ENCODE measurements around the gene GPATCH1. TPM values are rescaled to one million over a fixed set of nuclear protein-coding genes. Genes with fewer than 3 reads are reported as not detected.

Gene GPATCH1
- total RNA-seq, 2 experiments from 2014 or later = 9.8 to 10.7 TPM

DNA sequence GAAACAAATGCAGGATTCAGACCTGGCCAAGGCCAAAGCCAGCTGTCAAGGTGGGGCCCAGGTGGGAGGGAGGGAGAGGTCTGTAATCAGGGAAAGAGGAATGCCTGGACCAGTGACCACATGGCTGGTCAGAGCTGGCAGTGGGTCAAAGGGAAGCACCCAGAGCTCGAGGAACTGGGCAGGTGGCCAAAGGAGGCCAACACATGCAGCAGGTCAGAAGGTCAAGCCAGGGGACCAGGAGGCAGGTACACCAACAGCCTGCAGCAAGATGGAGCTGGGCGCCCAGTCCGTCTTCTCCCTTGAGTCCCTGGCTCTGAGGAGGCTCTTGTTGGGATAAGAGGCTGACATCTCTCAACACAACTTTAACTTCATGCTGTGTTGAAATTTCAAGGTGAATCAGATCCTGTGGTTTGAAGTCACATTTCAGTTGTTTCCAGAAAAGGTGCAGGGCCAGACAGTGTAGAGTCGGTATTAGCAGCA, 17.1 kb downstream of the GPATCH1 start:
- DNase-seq (ENCODE audit: low spot score) = no peak
- Histone ChIP-seq H3K36me3 (ENCODE audit: insufficient read depth, low read length) (peaks cover 70% of the 10 kb centered on the region), H3K9me3 (ENCODE audit: low read length) (no peaks in the 10 kb centered on the region), H3K4me3 (ENCODE audit: low read depth, low read length, poor library complexity, severe bottlenecking) (no peak overlapping the region), H3K4me1 (ENCODE audit: insufficient read depth, low read length, poor library complexity, severe bottlenecking) (no peaks in the 10 kb centered on the region), H3K79me2 (ENCODE audit: insufficient read depth, low read depth, low read length) (no peaks in the 10 kb centered on the region), H3K9me2 (ENCODE audit: insufficient read depth, low read length) (no peaks in the 10 kb centered on the region), H2AFZ (ENCODE audit: low read length) (no peak overlapping the region), H3K4me2 (ENCODE audit: low read length) (no peak overlapping the region), H4K20me1 (ENCODE audit: insufficient read depth, low read length) (no peaks in the 10 kb centered on the region), H3K27ac (ENCODE audit: low read depth, low read length, poor library complexity, severe bottlenecking) (no peak overlapping the region)
- intact Hi-C loops (cut with micrococcal nuclease; ENCODE audit: unreplicated experiment) = no loop called here
- POLR2A ChIA-PET = interaction anchor here (0.5 kb wide), 1 partner anchor 10 kb away, joined by 6 read pairs; no protein-coding TSS in a partner anchor
- CTCF ChIA-PET (ENCODE audit: unreplicated experiment) = no interaction called here
- TF ChIP-seq EZH2phosphoT487 (IDR thresholded peaks at IDR 0.05; ENCODE audit: borderline replicate concordance, low read depth, low read length) = no peak
- TF ChIP-seq, protein P1, sequence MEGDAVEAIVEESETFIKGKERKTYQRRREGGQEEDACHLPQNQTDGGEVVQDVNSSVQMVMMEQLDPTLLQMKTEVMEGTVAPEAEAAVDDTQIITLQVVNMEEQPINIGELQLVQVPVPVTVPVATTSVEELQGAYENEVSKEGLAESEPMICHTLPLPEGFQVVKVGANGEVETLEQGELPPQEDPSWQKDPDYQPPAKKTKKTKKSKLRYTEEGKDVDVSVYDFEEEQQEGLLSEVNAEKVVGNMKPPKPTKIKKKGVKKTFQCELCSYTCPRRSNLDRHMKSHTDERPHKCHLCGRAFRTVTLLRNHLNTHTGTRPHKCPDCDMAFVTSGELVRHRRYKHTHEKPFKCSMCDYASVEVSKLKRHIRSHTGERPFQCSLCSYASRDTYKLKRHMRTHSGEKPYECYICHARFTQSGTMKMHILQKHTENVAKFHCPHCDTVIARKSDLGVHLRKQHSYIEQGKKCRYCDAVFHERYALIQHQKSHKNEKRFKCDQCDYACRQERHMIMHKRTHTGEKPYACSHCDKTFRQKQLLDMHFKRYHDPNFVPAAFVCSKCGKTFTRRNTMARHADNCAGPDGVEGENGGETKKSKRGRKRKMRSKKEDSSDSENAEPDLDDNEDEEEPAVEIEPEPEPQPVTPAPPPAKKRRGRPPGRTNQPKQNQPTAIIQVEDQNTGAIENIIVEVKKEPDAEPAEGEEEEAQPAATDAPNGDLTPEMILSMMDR (conservative IDR thresholded peaks at IDR 0.05; ENCODE audit: low read length) = no peak
- BruUV-seq (replicated peaks) = no TSS peak

DNA sequence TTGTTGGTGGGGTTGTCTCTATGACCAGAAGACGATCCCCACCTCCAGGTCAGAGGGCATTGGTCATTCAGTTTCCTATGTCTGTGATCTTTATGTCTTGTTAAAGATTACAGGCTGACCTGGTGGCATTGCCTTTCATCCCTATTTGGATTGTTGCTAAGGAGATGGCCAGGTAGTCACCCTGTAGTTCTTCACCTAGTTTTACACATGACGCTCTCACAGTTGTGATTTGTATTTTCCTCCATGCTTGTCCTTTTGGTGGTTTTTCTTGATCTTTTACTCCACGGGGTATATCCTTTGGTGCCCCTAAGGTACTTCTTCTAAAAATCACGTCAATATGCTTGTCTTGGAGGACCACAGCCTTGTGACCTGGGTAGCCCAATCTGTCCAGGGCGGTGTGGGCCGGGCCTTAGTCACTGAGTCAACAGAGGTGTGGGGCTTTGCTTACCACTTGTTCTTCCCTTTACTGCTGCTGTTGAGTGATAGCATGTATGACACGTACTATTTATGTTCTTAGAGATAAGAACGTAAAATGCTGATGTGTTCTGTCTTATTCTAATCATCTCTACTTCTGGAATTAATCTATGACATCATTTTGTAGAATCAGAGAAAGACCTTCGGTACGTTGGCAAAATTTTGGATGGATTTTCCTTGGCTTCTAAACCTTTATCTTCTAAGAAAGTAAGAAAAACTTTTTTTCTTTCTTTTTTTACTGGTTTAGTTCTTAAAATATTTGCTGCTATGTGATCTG, 20.1 kb downstream of the GPATCH1 start:
- H3K9me3 ChIP-seq (ENCODE audit: low read length) = no peaks in the 10 kb centered on the region
- H3K27ac ChIP-seq (ENCODE audit: low read depth, low read length, poor library complexity, severe bottlenecking) = no peak overlapping the region
- no peaks in the 10 kb centered on the region for H3K79me2 ChIP-seq (ENCODE audit: insufficient read depth, low read depth, low read length)
- no peaks in the 10 kb centered on the region for H4K20me1 ChIP-seq (ENCODE audit: insufficient read depth, low read length)
- DNase-seq (ENCODE audit: low spot score) = no peak
- no peak overlapping the region for H2AFZ ChIP-seq (ENCODE audit: low read length)
- CTCF ChIA-PET (ENCODE audit: unreplicated experiment) = no interaction called here
- H3K4me2 ChIP-seq (ENCODE audit: low read length) = no peak overlapping the region
- peaks cover 57% of the 10 kb centered on the region for H3K36me3 ChIP-seq (ENCODE audit: insufficient read depth, low read length)
- TF ChIP-seq EZH2phosphoT487 (IDR thresholded peaks at IDR 0.05; ENCODE audit: borderline replicate concordance, low read depth, low read length) = no peak
- TF ChIP-seq, protein P1 (conservative IDR thresholded peaks at IDR 0.05; ENCODE audit: low read length) = no peak
- POLR2A ChIA-PET = interaction anchor here (0.6 kb wide), 2 partner anchors 131 to 164 kb away, joined by 3 to 4 read pairs; no protein-coding TSS in a partner anchor
- BruUV-seq (replicated peaks) = no TSS peak
- no peaks in the 10 kb centered on the region for H3K9me2 ChIP-seq (ENCODE audit: insufficient read depth, low read length)
- H3K4me1 ChIP-seq (ENCODE audit: insufficient read depth, low read length, poor library complexity, severe bottlenecking) = no peaks in the 10 kb centered on the region
- intact Hi-C loops (cut with micrococcal nuclease; ENCODE audit: unreplicated experiment) = no loop called here
- no peak overlapping the region for H3K4me3 ChIP-seq (ENCODE audit: low read depth, low read length, poor library complexity, severe bottlenecking)

- Histone ChIP-seq H3K9me2 (ENCODE audit: insufficient read depth, low read length) (no peaks in the 10 kb centered on the region), H3K4me3 (ENCODE audit: low read depth, low read length, poor library complexity, severe bottlenecking) (no peak overlapping the region), H4K20me1 (ENCODE audit: insufficient read depth, low read length) (no peaks in the 10 kb centered on the region), H3K9me3 (ENCODE audit: low read length) (no peaks in the 10 kb centered on the region), H3K36me3 (ENCODE audit: insufficient read depth, low read length) (peaks cover 63% of the 10 kb centered on the region), H3K79me2 (ENCODE audit: insufficient read depth, low read depth, low read length) (no peaks in the 10 kb centered on the region), H2AFZ (ENCODE audit: low read length) (no peak overlapping the region), H3K4me2 (ENCODE audit: low read length) (no peak overlapping the region), H3K4me1 (ENCODE audit: insufficient read depth, low read length, poor library complexity, severe bottlenecking) (no peaks in the 10 kb centered on the region), H3K27ac (ENCODE audit: low read depth, low read length, poor library complexity, severe bottlenecking) (no peak overlapping the region)
- no TSS peak for BruUV-seq (replicated peaks)
- intact Hi-C loops (cut with micrococcal nuclease; ENCODE audit: unreplicated experiment) = no loop called here
- ChIA-PET POLR2A (interaction anchor here (0.7 kb wide), 1 partner anchor 20 kb away, joined by 3 read pairs; no protein-coding TSS in a partner anchor), CTCF (ENCODE audit: unreplicated experiment) (no interaction called here)
- TF ChIP-seq EZH2phosphoT487 (IDR thresholded peaks at IDR 0.05; ENCODE audit: borderline replicate concordance, low read depth, low read length) = no peak
- TF ChIP-seq, protein P1 (conservative IDR thresholded peaks at IDR 0.05; ENCODE audit: low read length) = no peak
- DNase-seq (ENCODE audit: low spot score) = no peak
Measured at GRCh38 chr19:33102893-33103292, 21.9 kb downstream of the GPATCH1 start.

Data from OCI-LY7 (cell line).